Stimulated activated CD8-positive, alpha-beta memory T cell treated with anti-CD3 and anti-CD28 coated beads, Interleukin-7, amount 100 ng/mL, for 48 hours (primary cell): ENCODE measurements around the gene MOCS3.

Source experiments
- DNase-seq, 2 donors: peaks; one replicate each; pipeline ENCODE4 v3.0.0-alpha.2; 2020; ENCODE audit warnings: low read depth in 1 of 2; ENCODE audit errors: extremely low read depth in 1 of 2

MOCS3 gene

GRCh38 chr20:50958615-50959542 lies at the start of gene MOCS3:
Gene MOCS3, plus strand, starts transcription at chr20:50958818. Its CDS starts 25 bp downstream, at chr20:50958843.
- DNase-seq = peak; percentile 48 to 71

GRCh38 chr20:50909413-50909812 lies 49.2 kb upstream of the MOCS3 start:
- no peak for DNase-seq

DNA sequence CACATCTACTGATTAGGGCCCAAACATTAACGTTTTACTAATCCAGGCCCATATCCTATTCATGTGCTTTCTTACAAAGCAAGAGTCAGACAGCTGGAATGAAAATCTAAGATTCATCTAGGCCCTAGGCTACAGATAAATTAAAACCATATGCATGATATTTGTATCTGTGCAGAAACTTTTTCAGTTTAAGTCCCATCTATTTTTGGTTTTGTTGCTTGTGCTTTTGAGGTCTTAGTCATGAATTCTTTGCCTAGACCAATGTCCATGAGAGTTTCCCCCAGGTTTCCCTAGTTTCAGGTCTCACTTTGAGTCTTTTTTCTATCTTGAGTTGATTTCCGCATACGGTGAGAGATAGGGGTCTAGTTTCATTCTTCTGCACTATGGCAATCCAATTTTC lies 47.6 kb upstream of the MOCS3 start:
- DNase-seq = no peak

- no peak for DNase-seq
These were observed 46.9 kb upstream of the MOCS3 start for GRCh38 chr20:50911716-50912115.

- no peak for DNase-seq
These were observed 44.8 kb upstream of the MOCS3 start for GRCh38 chr20:50913690-50914375.

DNA sequence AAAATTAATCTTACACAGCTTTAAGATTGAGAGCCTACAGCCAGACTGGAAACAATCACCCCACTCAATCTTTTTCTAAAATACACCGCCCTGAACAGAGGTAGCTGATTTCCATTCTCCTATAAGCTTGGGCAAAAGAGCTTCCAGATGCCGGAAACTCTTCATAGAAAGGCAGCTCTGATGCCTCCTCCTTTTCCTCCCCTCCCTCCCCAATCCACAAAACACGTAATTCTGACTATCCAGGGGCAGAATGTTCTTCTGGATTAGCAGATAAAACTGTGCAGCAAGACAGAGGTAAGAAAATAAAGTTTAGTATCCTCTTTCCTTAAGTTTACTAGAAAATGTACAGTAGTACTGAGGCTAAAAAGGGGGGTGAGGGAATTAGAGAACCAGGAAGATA lies 43.2 kb upstream of the MOCS3 start:
- no peak for DNase-seq

DNA sequence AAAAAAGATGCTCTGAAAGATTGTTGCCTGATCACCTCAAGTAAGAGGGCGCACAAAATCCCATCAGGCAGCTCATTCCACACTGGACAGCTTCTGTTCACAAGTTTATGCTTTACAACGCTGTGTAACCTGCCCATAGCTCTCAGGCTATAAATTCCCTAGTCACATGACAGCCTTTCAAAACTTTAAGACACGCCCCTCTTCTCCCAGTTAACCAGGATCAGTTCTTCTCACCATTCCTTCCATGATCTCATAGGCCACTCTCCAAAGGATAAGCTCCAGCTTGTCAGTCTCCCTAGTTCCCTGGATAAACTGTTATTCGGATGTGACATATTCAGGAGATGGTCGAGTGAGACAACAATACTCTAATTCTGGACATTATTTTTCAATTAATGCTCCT lies 42.4 kb upstream of the MOCS3 start:
- DNase-seq = no peak

- DNase-seq = no peak
These were observed 41.7 kb upstream of the MOCS3 start for GRCh38 chr20:50916934-50917333.

DNA sequence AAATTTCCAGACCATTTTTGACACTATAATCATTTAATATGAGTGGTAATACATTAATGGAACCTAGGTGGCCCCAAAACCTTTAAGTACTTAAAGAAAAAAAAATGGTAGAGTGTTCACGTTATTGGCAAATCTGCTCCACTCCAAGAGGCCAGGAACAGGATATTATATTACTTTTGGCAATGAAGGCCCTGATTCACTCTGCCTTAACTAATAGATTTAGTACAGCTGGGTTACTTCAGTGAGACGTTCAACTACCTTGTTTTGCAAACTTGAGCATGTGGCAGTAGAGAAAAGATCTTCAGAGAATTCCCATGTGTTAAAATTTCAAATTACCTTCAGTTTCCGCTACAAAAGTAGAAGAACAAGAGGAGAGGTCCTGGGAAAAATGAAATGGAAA lies 40.2 kb upstream of the MOCS3 start:
- DNase-seq = no peak

DNA sequence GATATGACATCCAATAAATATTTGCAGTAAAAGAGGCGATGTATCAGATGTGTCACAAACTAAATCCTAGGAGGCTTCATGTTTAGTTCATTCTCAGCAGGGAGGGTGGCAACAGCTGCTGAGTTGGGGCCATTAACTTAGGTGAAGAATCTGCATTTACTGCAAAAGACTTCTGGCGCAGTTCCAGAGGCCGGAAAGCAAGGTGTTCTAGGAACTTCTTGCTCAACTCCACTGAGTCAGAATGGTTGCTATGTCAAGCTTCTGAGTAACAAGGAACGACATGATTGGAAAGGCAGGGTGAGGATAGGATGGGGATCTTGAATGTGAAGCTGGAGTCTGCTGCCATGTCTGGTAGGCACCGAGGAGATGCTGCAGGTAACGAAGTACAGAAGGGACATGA lies 39.1 kb upstream of the MOCS3 start:
- no peak for DNase-seq

DNA sequence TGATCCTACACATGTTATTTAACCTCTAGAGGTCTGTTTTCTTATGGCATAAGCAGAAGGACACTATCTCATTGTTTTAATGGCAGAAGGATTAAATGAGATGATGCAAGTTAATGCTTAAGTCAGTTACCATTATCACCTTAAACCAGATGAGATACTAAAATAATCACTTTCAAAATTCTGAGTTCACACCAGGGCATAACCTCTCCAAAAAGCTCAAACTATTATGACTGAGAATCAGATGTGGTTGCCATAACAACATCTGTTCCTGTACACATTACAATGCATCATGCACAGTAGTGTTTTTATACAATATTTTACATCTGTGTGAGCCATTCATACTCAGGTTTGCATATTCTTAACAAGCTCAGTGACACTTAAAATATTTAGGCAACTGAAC lies 37.6 kb upstream of the MOCS3 start:
- no peak for DNase-seq

GRCh38 chr20:50921803-50922501 lies 36.7 kb upstream of the MOCS3 start:
- DNase-seq = no peak

GRCh38 chr20:50924261-50924920 lies 34.2 kb upstream of the MOCS3 start:
- no peak for DNase-seq

DNA sequence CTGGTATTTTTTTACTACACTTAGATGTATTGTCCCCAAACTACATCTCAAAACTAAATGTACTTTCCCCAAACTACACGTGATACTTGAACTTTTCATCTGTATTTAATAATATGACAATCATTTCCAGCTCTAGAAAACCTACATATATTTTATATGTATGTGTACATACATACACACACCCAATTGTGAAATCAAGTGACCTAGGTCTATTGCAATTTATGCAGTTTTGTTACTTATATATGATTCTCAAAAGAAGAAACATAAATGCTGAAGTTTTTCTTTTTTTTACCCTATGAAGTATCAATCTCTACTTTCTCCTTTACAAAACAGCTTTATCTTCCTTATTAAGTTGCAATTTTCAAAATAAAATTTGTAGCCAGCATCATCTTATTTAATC lies 32.1 kb upstream of the MOCS3 start:
- no peak for DNase-seq

GRCh38 chr20:50928469-50928868 lies 30.1 kb upstream of the MOCS3 start:
- no peak for DNase-seq

- peak; percentile 85 to 96 for DNase-seq
These were observed 29.1 kb upstream of the MOCS3 start for GRCh38 chr20:50929299-50930138.

GRCh38 chr20:50930139-50930975 lies 28.3 kb upstream of the MOCS3 start:
- no peak for DNase-seq

DNA sequence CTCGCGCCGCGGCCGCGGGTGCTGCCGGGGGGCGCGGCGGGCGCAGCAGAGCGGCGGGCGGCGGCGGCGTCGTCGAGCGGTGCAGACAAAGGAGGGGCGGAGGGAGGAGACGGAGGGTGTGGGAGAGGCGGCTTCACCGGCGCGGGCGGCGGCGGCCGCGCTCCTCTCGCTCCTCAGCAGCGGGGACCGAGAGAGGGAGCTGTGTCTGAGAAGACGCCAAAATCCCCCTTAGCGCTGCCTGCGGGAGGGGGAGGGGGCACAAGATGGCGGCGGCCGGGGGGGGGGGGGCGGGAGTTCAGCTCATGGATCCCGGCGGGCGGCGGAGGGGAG lies 27.7 kb upstream of the MOCS3 start:
- no peak for DNase-seq

GRCh38 chr20:50931306-50932015 lies 27.2 kb upstream of the MOCS3 start, which contains the start of gene ADNP:
Gene ADNP, minus strand, starts transcription at chr20:50931437. Its CDS starts 27,441 bp downstream, at chr20:50903996.
- peak; percentile 66 to 81 for DNase-seq
